Gastroesophageal sphincter (tissue), 3 donors: ENCODE measurements around the gene CCDC57.

Experiments used
- CTCF ChIP-seq, 4 experiments: fragments of 200-600 bp in 2 of 4; fragments of 450-650 bp in 2 of 4; sonication (generic) in 1 of 4; IDR thresholded peaks; one replicate each; pipeline ENCODE4 v1.5.1; 2017 to 2019; ENCODE audit warnings: antibody characterized with exemption in 4 of 4, mild to moderate bottlenecking in 2 of 4, moderate library complexity in 2 of 4
- EP300 ChIP-seq: sonication (generic); formaldehyde crosslinking; IDR thresholded peaks from one replicate; pipeline ENCODE4 v1.6.1; 2017; ENCODE audit warnings: antibody characterized with exemption, mild to moderate bottlenecking
- POLR2A ChIP-seq, 2 donors: fragments of 450-650 bp; IDR thresholded peaks; one replicate each; pipeline ENCODE4 v1.6.1; 2017; ENCODE audit warnings: antibody characterized with exemption in 2 of 2, mild to moderate bottlenecking in 2 of 2, moderate library complexity in 1 of 2

- TF ChIP-seq CTCF (IDR thresholded peaks at IDR 0.05) (no peak), POLR2A (IDR thresholded peaks at IDR 0.05) (no peak), EP300 (no peak)
Measured at GRCh38 chr17:82148011-82148410, 64.6 kb downstream of the CCDC57 start.
